HFFc6 (cell line): Measurements from ENCODE around the gene STRA8. TPM values are rescaled to one million over a fixed set of nuclear protein-coding genes. Genes with fewer than 3 reads are reported as not detected.

ENCODE experiments used
- DNase-seq: peaks from one replicate; pipeline ENCODE4 v3.0.0-alpha.2; 2018
- H3K27ac Mint-ChIP-seq: 2 replicates; pipeline ENCODE4 v1.8.0; 2020; ENCODE audit warnings: mild to moderate bottlenecking, mixed read lengths
- H3K27me3 Mint-ChIP-seq: 2 replicates; pipeline ENCODE4 v1.8.0; 2021; ENCODE audit warnings: mild to moderate bottlenecking, moderate library complexity, mixed read lengths; ENCODE audit not compliant: insufficient read depth
- H3K36me3 Mint-ChIP-seq: 2 replicates; pipeline ENCODE4 v1.8.0; 2021; ENCODE audit warnings: low read depth, mixed read lengths
- H3K4me1 Mint-ChIP-seq: 2 replicates; pipeline ENCODE4 v1.8.0; 2020; ENCODE audit warnings: low read depth, mixed read lengths
- H3K4me3 Mint-ChIP-seq: 2 replicates; pipeline ENCODE4 v1.8.0; 2020; ENCODE audit warnings: mild to moderate bottlenecking, moderate library complexity, mixed read lengths
- H3K9me3 Mint-ChIP-seq: 2 replicates; pipeline ENCODE4 v1.8.0; 2020; ENCODE audit warnings: mild to moderate bottlenecking, mixed read lengths
- total RNA-seq, 6 experiments: library from RNA; stranded (reverse); fragmentation: NEBNext Ultra II Directional; extraction: Animal tissue kit (Norgen Biotek cat#: 25700); gene quantifications; 2 replicates in 1 of 6; 3 replicates in 5 of 6; pipeline ENCODE4 v1.2.3, GENCODE V29; 2021
- TF ChIP-seq, protein P1 (sequence below): fragments of 200-600 bp; sonication (generic); IDR thresholded peaks from 2 replicates; pipeline ENCODE4 v1.5.0; 2021; ENCODE audit warnings: antibody characterized with exemption, mild to moderate bottlenecking

The STRA8 gene
- total RNA-seq, 6 experiments from 2014 or later, result not detected

GRCh38 chr7:135188298-135188984 lies 45.2 kb upstream of the STRA8 start:
- no peak for DNase-seq
- no peaks in the 10 kb centered on the region for H3K9me3 Mint-ChIP-seq
- no peaks in the 10 kb centered on the region; the same call in 1 of the 2 replicates for H3K27me3 Mint-ChIP-seq
- no peak overlapping the region for H3K27ac Mint-ChIP-seq
- TF ChIP-seq, protein P1, sequence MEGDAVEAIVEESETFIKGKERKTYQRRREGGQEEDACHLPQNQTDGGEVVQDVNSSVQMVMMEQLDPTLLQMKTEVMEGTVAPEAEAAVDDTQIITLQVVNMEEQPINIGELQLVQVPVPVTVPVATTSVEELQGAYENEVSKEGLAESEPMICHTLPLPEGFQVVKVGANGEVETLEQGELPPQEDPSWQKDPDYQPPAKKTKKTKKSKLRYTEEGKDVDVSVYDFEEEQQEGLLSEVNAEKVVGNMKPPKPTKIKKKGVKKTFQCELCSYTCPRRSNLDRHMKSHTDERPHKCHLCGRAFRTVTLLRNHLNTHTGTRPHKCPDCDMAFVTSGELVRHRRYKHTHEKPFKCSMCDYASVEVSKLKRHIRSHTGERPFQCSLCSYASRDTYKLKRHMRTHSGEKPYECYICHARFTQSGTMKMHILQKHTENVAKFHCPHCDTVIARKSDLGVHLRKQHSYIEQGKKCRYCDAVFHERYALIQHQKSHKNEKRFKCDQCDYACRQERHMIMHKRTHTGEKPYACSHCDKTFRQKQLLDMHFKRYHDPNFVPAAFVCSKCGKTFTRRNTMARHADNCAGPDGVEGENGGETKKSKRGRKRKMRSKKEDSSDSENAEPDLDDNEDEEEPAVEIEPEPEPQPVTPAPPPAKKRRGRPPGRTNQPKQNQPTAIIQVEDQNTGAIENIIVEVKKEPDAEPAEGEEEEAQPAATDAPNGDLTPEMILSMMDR, result no peak
- H3K36me3 Mint-ChIP-seq, result peaks cover 58% of the 10 kb centered on the region
- H3K4me1 Mint-ChIP-seq, result peaks cover 26% of the 10 kb centered on the region
- H3K4me3 Mint-ChIP-seq, result no peak overlapping the region

GRCh38 chr7:135189221-135189662 lies 44.4 kb upstream of the STRA8 start:
- no peaks in the 10 kb centered on the region; the same call in 1 of the 2 replicates for H3K27me3 Mint-ChIP-seq
- no peak for DNase-seq
- TF ChIP-seq, protein P1, result no peak
- H3K36me3 Mint-ChIP-seq, result peaks cover 50% of the 10 kb centered on the region
- H3K27ac Mint-ChIP-seq, result no peak overlapping the region
- no peaks in the 10 kb centered on the region for H3K9me3 Mint-ChIP-seq
- peaks cover 34% of the 10 kb centered on the region for H3K4me1 Mint-ChIP-seq
- H3K4me3 Mint-ChIP-seq, result no peak overlapping the region

DNA sequence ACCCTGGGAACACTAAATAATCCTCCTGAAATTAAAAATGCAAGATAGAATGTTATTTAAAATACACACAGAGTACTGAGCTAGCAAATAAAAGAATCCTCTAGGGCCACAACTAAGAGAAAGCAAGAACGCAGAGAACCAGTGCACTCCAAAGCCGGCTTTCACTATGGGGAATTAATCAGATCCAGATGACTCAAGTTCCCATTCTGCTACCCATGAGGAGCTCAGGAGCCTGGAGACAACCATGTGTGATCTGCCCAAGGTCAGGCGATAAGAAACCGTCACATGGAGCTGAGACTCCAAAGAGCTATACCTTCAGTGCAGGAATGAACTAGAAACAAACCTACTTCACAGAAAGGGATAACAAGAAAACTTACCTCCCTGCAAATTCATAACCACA lies 43.7 kb upstream of the STRA8 start:
- Mint-ChIP-seq H3K27me3 (no peaks in the 10 kb centered on the region; the same call in 1 of the 2 replicates), H3K4me3 (no peak overlapping the region), H3K4me1 (peaks cover 41% of the 10 kb centered on the region), H3K9me3 (no peaks in the 10 kb centered on the region), H3K27ac (no peak overlapping the region), H3K36me3 (peaks cover 46% of the 10 kb centered on the region)
- TF ChIP-seq, protein P1, result no peak
- no peak for DNase-seq

- Mint-ChIP-seq H3K36me3 (peaks cover 49% of the 10 kb centered on the region), H3K4me3 (no peak overlapping the region), H3K27ac (no peak overlapping the region), H3K9me3 (no peaks in the 10 kb centered on the region), H3K27me3 (no peaks in the 10 kb centered on the region; the same call in none of the 2 replicates), H3K4me1 (peaks cover 46% of the 10 kb centered on the region)
- DNase-seq, result no peak
- TF ChIP-seq, protein P1, result no peak
These were observed 42.9 kb upstream of the STRA8 start for GRCh38 chr7:135190703-135191102.

DNA sequence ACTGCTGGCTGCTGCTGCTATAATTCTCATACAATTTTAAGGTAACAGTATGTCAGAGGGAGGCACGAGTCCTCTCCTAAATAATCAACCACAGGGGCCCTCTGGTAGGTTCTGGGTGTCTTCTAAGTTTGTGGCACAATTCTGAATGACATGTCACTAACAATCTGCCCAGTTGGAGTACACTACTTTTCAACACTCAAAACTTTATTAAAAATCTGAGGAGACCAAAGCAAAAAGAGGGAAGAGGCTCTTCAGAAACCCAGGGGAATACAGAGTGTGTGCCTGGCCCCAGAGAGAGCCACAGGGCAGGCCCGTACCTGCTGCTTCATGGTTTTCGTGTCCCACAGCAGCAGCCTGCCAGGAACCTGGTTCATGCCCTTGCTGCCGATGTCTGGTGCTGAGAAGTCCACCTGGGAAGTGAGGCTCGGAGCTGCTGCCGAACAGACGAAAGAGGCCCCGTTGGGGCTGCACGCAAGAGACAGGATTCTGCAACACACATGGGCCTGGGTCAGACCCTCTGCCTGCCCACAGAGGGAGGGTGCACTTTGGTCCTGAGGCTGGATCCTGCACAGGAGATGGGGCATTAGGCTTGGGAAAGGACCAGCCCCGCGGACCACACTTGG lies 40.6 kb upstream of the STRA8 start:
- no peaks in the 10 kb centered on the region for H3K9me3 Mint-ChIP-seq
- H3K4me3 Mint-ChIP-seq, result peak overlapping the region; percentile 71
- peak overlapping the region; percentile 96 for H3K27ac Mint-ChIP-seq
- DNase-seq, result no peak
- TF ChIP-seq, protein P1, result no peak
- H3K36me3 Mint-ChIP-seq, result peaks cover 61% of the 10 kb centered on the region
- peaks cover 56% of the 10 kb centered on the region for H3K4me1 Mint-ChIP-seq
- no peaks in the 10 kb centered on the region; the same call in none of the 2 replicates for H3K27me3 Mint-ChIP-seq
